LNCAP (cell line): ENCODE data around the gene GSG1L.

Source experiments
- CTCF ChIP-seq: fragments of 450-650 bp; IDR thresholded peaks from 2 replicates; pipeline ENCODE4 v1.5.1; 2017; ENCODE audit warnings: mild to moderate bottlenecking

The GSG1L gene

GRCh38 chr16:28106467-28107215 lies 43.1 kb upstream of the GSG1L start:
- no peak for TF ChIP-seq CTCF

GRCh38 chr16:28105954-28106353 lies 42.4 kb upstream of the GSG1L start:
- TF ChIP-seq CTCF: no peak

- no peak for TF ChIP-seq CTCF
These were observed 41.8 kb upstream of the GSG1L start for GRCh38 chr16:28105297-28105696.

GRCh38 chr16:28104404-28104803 lies 40.9 kb upstream of the GSG1L start:
- TF ChIP-seq CTCF: no peak

GRCh38 chr16:28103516-28104170 lies 40.1 kb upstream of the GSG1L start:
- no peak for TF ChIP-seq CTCF

GRCh38 chr16:28101533-28101890 lies 38.0 kb upstream of the GSG1L start:
- no peak for TF ChIP-seq CTCF

- no peak for TF ChIP-seq CTCF
These were observed 37.5 kb upstream of the GSG1L start for GRCh38 chr16:28100810-28101532.
